Lower lobe of right lung (tissue), 2 donors: ENCODE data around the gene SEPTIN8. TPM values are rescaled to one million over a fixed set of nuclear protein-coding genes. Genes with fewer than 3 reads are reported as not detected.

Experiments
- ATAC-seq, 2 donors: fragments of 200-7000 bp; cut with Tn5 transposase; one replicate each; pipeline ENCODE4 v1.9.1; 2020 to 2022; ENCODE audit warnings: mild to moderate bottlenecking in 2 of 2, moderate library complexity in 2 of 2
- DNase-seq: peaks from one replicate; pipeline ENCODE4 v3.0.0-alpha.2; 2020
- H3K27ac ChIP-seq: fragments of 200-600 bp; one replicate; pipeline ENCODE4 v1.8.0; 2022
- H3K27me3 ChIP-seq: fragments of 200-600 bp; one replicate; pipeline ENCODE4 v1.8.0; 2022; ENCODE audit warnings: low read depth
- H3K36me3 ChIP-seq: fragments of 200-600 bp; one replicate; pipeline ENCODE4 v1.8.0; 2022; ENCODE audit warnings: mild to moderate bottlenecking
- H3K4me1 ChIP-seq: fragments of 200-600 bp; one replicate; pipeline ENCODE4 v1.8.0; 2022
- H3K4me3 ChIP-seq: fragments of 200-600 bp; one replicate; pipeline ENCODE4 v1.8.0; 2022; ENCODE audit warnings: mild to moderate bottlenecking
- H3K9me3 ChIP-seq: fragments of 200-600 bp; one replicate; pipeline ENCODE4 v1.8.0; 2022
- CTCF ChIP-seq: fragments of 200-600 bp; IDR thresholded peaks from one replicate; pipeline ENCODE4 v1.8.0; 2022; ENCODE audit warnings: antibody characterized with exemption, mild to moderate bottlenecking
- intact Hi-C: fragments of 100-400 bp; cut with DNase I; formaldehyde crosslinking; loops from one replicate; pipeline ENCODE4 v1.11.0; 2022
- total RNA-seq: library from RNA; stranded (reverse); fragmentation: NEBNext Ultra II Directional; extraction: Animal tissue kit (Norgen Biotek cat#: 25700); gene quantifications from one replicate; pipeline ENCODE4 v1.2.1, GENCODE V29; 2021
- donor health status: DM: no; HTN: yes; CAD: no; lungs with severe emphysema.

SEPTIN8 gene
- total RNA-seq, 1 donor from 2014 or later: 32.8 TPM

GRCh38 chr5:132824426-132824825 lies 47.4 kb upstream of the SEPTIN8 start:
- Histone ChIP-seq H3K27me3 (peaks cover 6% of the 10 kb centered on the region), H3K4me3 (no peak overlapping the region), H3K4me1 (peaks cover 42% of the 10 kb centered on the region), H3K9me3 (no peaks in the 10 kb centered on the region), H3K36me3 (peaks cover 24% of the 10 kb centered on the region), H3K27ac (no peak overlapping the region)
- no peak for ATAC-seq
- DNase-seq: no peak
- intact Hi-C loops: no loop called here
- no peak for TF ChIP-seq CTCF

- no peak for TF ChIP-seq CTCF
Observed at GRCh38 chr5:132823481-132824050, 46.5 kb upstream of the SEPTIN8 start.

DNA sequence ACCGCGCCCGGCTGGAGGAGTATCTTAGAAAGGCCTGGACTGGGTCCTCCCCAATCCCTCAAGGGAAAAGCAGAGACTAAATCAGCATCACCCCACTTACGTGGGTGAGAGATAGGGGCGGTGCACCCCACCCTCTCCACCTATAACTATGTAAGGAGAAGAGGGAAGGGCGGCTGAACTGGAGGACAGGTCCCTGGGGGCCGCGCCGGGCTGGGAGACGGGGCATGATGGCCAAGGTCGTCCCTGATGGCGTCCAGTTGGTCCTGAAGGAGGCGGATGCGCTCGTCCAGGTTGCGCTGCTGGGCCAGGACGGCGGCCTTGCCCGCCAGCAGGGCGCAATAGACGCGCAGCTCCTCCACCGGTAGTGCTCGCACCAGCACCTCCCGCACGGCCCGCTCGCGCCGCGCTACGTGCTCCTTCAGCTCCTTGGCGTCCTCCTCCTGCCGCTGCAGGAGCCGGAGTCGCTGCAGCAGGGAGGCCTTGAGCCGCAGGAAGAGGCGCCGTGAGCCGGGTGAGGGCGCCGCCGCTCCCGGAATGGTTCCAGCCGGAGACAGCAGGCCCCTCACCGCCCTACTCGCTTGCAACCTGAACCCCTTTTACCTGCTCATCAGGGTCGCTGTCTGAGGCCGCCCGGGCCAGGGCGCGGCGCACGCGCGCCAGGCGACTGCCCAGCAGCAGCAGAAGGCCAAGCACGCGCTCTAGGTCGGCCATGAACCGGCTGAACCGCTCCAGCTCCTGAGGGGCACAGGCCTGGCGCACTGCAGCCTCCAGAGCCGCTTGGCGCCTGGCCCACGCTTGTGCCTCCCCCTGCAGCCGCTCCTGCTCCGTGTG lies 45.8 kb upstream of the SEPTIN8 start:
- Histone ChIP-seq H3K4me1 (peaks cover 33% of the 10 kb centered on the region), H3K36me3 (peaks cover 24% of the 10 kb centered on the region), H3K27me3 (peaks cover 9% of the 10 kb centered on the region), H3K9me3 (no peaks in the 10 kb centered on the region), H3K4me3 (peak overlapping the region; percentile 5), H3K27ac (no peak overlapping the region)
- ATAC-seq (peak; percentile 25 to 45), DNase-seq (peak; percentile 51)
- intact Hi-C loops: no loop called here
- no peak for TF ChIP-seq CTCF

More at GRCh38 chr5:132823481-132824050, 46.5 kb upstream of the SEPTIN8 start:
- Histone ChIP-seq H3K27ac (no peak overlapping the region), H3K9me3 (no peaks in the 10 kb centered on the region), H3K27me3 (peaks cover 9% of the 10 kb centered on the region), H3K4me3 (peak overlapping the region; percentile 5), H3K36me3 (peaks cover 24% of the 10 kb centered on the region), H3K4me1 (peaks cover 35% of the 10 kb centered on the region)
- ATAC-seq (no peak), DNase-seq (no peak)
- intact Hi-C loops: no loop called here

DNA sequence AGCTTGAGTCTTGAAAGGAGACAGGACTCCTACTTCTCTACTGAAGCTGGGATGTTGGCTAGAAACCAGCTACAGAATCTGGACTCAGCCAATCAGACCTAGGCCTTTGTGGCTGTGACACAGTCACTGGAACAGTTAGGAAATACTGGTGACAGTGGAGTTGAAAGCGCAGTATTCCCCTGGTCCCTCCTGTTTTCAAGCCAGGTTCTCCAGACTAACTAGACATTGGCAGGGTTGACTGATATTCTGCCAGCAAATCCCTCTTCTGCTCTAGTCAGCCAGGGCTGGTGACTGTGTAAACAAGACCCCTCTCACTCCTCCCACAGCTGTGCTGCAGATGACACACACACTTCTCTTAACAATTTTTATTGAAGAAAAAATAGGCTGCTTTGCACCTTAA lies 44.8 kb upstream of the SEPTIN8 start:
- TF ChIP-seq CTCF: no peak
- Histone ChIP-seq H3K27ac (no peak overlapping the region), H3K36me3 (peaks cover 24% of the 10 kb centered on the region), H3K27me3 (peaks cover 9% of the 10 kb centered on the region), H3K4me1 (peaks cover 22% of the 10 kb centered on the region), H3K4me3 (no peak overlapping the region), H3K9me3 (no peaks in the 10 kb centered on the region)
- DNase-seq: no peak
- ATAC-seq: no peak
- intact Hi-C loops: no loop called here

- no peak for TF ChIP-seq CTCF
- Histone ChIP-seq H3K4me3 (no peak overlapping the region), H3K27ac (no peak overlapping the region), H3K9me3 (no peaks in the 10 kb centered on the region), H3K4me1 (peaks cover 18% of the 10 kb centered on the region), H3K36me3 (peaks cover 24% of the 10 kb centered on the region), H3K27me3 (peaks cover 9% of the 10 kb centered on the region)
- no peak for ATAC-seq
- intact Hi-C loops: no loop called here
- DNase-seq: no peak
Observed at GRCh38 chr5:132821350-132821749, 44.3 kb upstream of the SEPTIN8 start.
